Astrocyte of the cerebellum (primary cell): ENCODE data around the gene MYOG.

ENCODE experiments used
- DNase-seq: peaks from one replicate; pipeline ENCODE4 v3.0.0-alpha.2; 2011; ENCODE audit warnings: low read depth
- H3K4me3 ChIP-seq: 2 replicates; pipeline ENCODE4 v1.5.1; 2011; ENCODE audit warnings: mild to moderate bottlenecking, low read depth, low read length, moderate library complexity
- CTCF ChIP-seq: IDR thresholded peaks from 2 replicates; pipeline ENCODE4 v1.5.1; 2012; ENCODE audit warnings: low read length, low read depth, moderate library complexity, mild to moderate bottlenecking; ENCODE audit errors: missing control alignments
- in situ Hi-C: cut with HindIII; loops from 2 replicates; pipeline ENCODE4 v1.10.0; 2017; ENCODE audit warnings: low sequenced_read_pairs

The MYOG gene

GRCh38 chr1:203128716-203129500 lies 43.1 kb upstream of the MYOG start:
- TF ChIP-seq CTCF, result no peak
- DNase-seq, result no peak
- H3K4me3 ChIP-seq, result peak overlapping the region; percentile 40
- in situ Hi-C loops, result no loop called here

GRCh38 chr1:203128431-203128715 lies 42.6 kb upstream of the MYOG start:
- DNase-seq, result no peak
- peak overlapping the region; percentile 40 for H3K4me3 ChIP-seq
- no peak for TF ChIP-seq CTCF
- in situ Hi-C loops, result no loop called here

GRCh38 chr1:203127666-203128430 lies 42.0 kb upstream of the MYOG start, which contains the start of gene ADORA1:
ADORA1 (plus strand) TSS chr1:203127726; CDS start chr1:203128842, 1,116 bp downstream.
- DNase-seq, result peak; percentile 16
- in situ Hi-C loops, result no loop called here
- TF ChIP-seq CTCF, result peak; percentile 4
- peak within 1 kb of the TSS; percentile 40 for H3K4me3 ChIP-seq

GRCh38 chr1:203126866-203127665 lies 41.3 kb upstream of the MYOG start:
- no peak for TF ChIP-seq CTCF
- in situ Hi-C loops, result no loop called here
- no peak for DNase-seq
- H3K4me3 ChIP-seq, result peak overlapping the region; percentile 40

- TF ChIP-seq CTCF, result peak; percentile 59
- H3K4me3 ChIP-seq, result no peak overlapping the region
- in situ Hi-C loops, result no loop called here
- DNase-seq, result no peak
These were observed 40.5 kb upstream of the MYOG start for GRCh38 chr1:203126151-203126865.
